GM18861 (cell line): ENCODE measurements around the gene PRPF40B.

Source experiments
- ATAC-seq: cut with Tn5 transposase; IDR thresholded peaks from one replicate; pipeline ENCODE4 v1.9.1; 2021; ENCODE audit not compliant: unreplicated experiment

PRPF40B gene

GRCh38 chr12:49683599-49684309, 60.4 kb downstream of the PRPF40B start:
- no peak for ATAC-seq

- no peak for ATAC-seq
Measured at GRCh38 chr12:49684310-49684854, 61.0 kb downstream of the PRPF40B start.

GRCh38 chr12:49687941-49688340, 64.6 kb downstream of the PRPF40B start:
- no peak for ATAC-seq

- no peak for ATAC-seq
Measured at GRCh38 chr12:49689237-49689636, 65.9 kb downstream of the PRPF40B start.

GRCh38 chr12:49689785-49690184, 66.4 kb downstream of the PRPF40B start:
- ATAC-seq = no peak

- no peak for ATAC-seq
Measured at GRCh38 chr12:49692851-49693250, 69.5 kb downstream of the PRPF40B start.

GRCh38 chr12:49693931-49694444, 70.6 kb downstream of the PRPF40B start:
- no peak for ATAC-seq
